Dedifferentiated amniotic fluid mesenchymal stem cell (primary cell): Measurements from ENCODE around the gene COG2.
"Not testable (repeated sequence)": the region's sequence is repeated elsewhere in the genome, so short reads cannot be mapped to it uniquely, and the experiment has no call there.

ENCODE experiments used
- DNase-seq: peaks from one replicate; pipeline ENCODE4 v3.0.0-alpha.2; 2016; ENCODE audit errors: extremely low spot score

The COG2 gene

GRCh38 chr1:230715510-230715909, 73.2 kb downstream of the COG2 start:
- no peak for DNase-seq

- DNase-seq = not testable (repeated sequence)
Measured at GRCh38 chr1:230716453-230716852, 74.2 kb downstream of the COG2 start.

- no peak for DNase-seq
Measured at GRCh38 chr1:230717251-230717650, 75.0 kb downstream of the COG2 start.

- not testable (repeated sequence) for DNase-seq
Measured at GRCh38 chr1:230721849-230722522, 79.7 kb downstream of the COG2 start.

GRCh38 chr1:230725256-230726012, 83.2 kb downstream of the COG2 start:
- DNase-seq = no peak

GRCh38 chr1:230728710-230729392, 86.6 kb downstream of the COG2 start:
- DNase-seq = no peak

GRCh38 chr1:230730977-230731376, 88.7 kb downstream of the COG2 start:
- no peak for DNase-seq

GRCh38 chr1:230735447-230735846, 93.2 kb downstream of the COG2 start:
- DNase-seq = no peak

GRCh38 chr1:230737622-230738262, 95.5 kb downstream of the COG2 start:
- no peak for DNase-seq

GRCh38 chr1:230739564-230740290, 97.4 kb downstream of the COG2 start:
- no peak for DNase-seq
